ENCODE data around the gene FNBP1.

GRCh38 chr9:130040984-130041647, 1.9 kb downstream of the FNBP1 start:
- TF ChIP-seq GABPA (IDR thresholded peaks at IDR 0.05; ENCODE audit: low read depth), result no peak
- TF ChIP-seq CTCF (IDR thresholded peaks at IDR 0.05), result no peak
- no peak for TF ChIP-seq MXI1 (IDR thresholded peaks at IDR 0.05; ENCODE audit: low read depth, low read length)
- no peak for TF ChIP-seq TAF1 (IDR thresholded peaks at IDR 0.05; ENCODE audit: borderline replicate concordance, low read depth, low read length)
- no peak for TF ChIP-seq EP300 (IDR thresholded peaks at IDR 0.05; ENCODE audit: borderline replicate concordance in 1 of 2, low read depth in 1 of 2, low read length in 1 of 2)
- TF ChIP-seq REST (IDR thresholded peaks at IDR 0.05; ENCODE audit: low read depth, low read length), result no peak
- TF ChIP-seq JUND (IDR thresholded peaks at IDR 0.05), result no peak
- TF ChIP-seq MAX (IDR thresholded peaks at IDR 0.05; ENCODE audit: low read depth), result no peak
- TF ChIP-seq SMC3 (IDR thresholded peaks at IDR 0.05; ENCODE audit: low read depth, low read length), result no peak
- TF ChIP-seq POLR2AphosphoS5 (IDR thresholded peaks at IDR 0.05; ENCODE audit: low read depth, low read length), result no peak
- no peak for TF ChIP-seq GATA2 (CRISPR knock-in tag; IDR thresholded peaks at IDR 0.05)
- TF ChIP-seq FOXM1 (IDR thresholded peaks at IDR 0.05; ENCODE audit: low read depth), result no peak
